ENCODE measurements around the gene GALNTL6. TPM values are rescaled to one million over a fixed set of nuclear protein-coding genes. Genes with fewer than 3 reads are reported as not detected.

GALNTL6 gene
- total RNA-seq, 1 experiment from 2014 or later, result not detected

- H3K9me2 ChIP-seq (ENCODE audit: insufficient read depth), result no peaks in the 10 kb centered on the region
- DNase-seq (ENCODE audit: low read depth, low spot score), result no peak
- TF ChIP-seq POLR2A (IDR thresholded peaks at IDR 0.05; ENCODE audit: borderline replicate concordance, extremely low read depth, insufficient read depth, insufficient read length), result no peak
- TF ChIP-seq YY1 (IDR thresholded peaks at IDR 0.05; ENCODE audit: extremely low read depth, insufficient replicate concordance, low read depth, low read length), result no peak
- no peak for TF ChIP-seq CBX3 (IDR thresholded peaks at IDR 0.05; ENCODE audit: low read depth)
- TF ChIP-seq MAX (IDR thresholded peaks at IDR 0.05), result no peak
- no peak for TF ChIP-seq SRF (IDR thresholded peaks at IDR 0.05; ENCODE audit: low read depth)
- no peak for TF ChIP-seq TCF7L2 (IDR thresholded peaks at IDR 0.05; ENCODE audit: borderline replicate concordance, extremely low read depth, insufficient read depth, insufficient read length)
- TF ChIP-seq ZFX (IDR thresholded peaks at IDR 0.05), result no peak
- no peak for TF ChIP-seq EZH2 (IDR thresholded peaks at IDR 0.05)
- no peak for TF ChIP-seq FOSL1 (IDR thresholded peaks at IDR 0.05; ENCODE audit: low read depth)
- no peak for TF ChIP-seq POLR2AphosphoS5 (IDR thresholded peaks at IDR 0.05; ENCODE audit: low read depth, low read length)
- TF ChIP-seq EGR1 (IDR thresholded peaks at IDR 0.05; ENCODE audit: low read depth), result no peak
- TF ChIP-seq SP1 (IDR thresholded peaks at IDR 0.05; ENCODE audit: low read depth), result no peak
- TF ChIP-seq ZNF274 (IDR thresholded peaks at IDR 0.05; ENCODE audit: low read depth, low read length), result no peak
- no peak for TF ChIP-seq ZBTB33 (IDR thresholded peaks at IDR 0.05; ENCODE audit: extremely low read depth, insufficient replicate concordance, low read length)
- no peak for TF ChIP-seq RAD21 (IDR thresholded peaks at IDR 0.05; ENCODE audit: low read depth)
- TF ChIP-seq ATF3 (IDR thresholded peaks at IDR 0.05), result no peak
- no peak for TF ChIP-seq CEBPB (IDR thresholded peaks at IDR 0.05; ENCODE audit: low read depth)
- TF ChIP-seq REST (IDR thresholded peaks at IDR 0.05; ENCODE audit: low read depth), result no peak
- no peak for TF ChIP-seq SIN3A (IDR thresholded peaks at IDR 0.05; ENCODE audit: low read depth)
- H3K9ac ChIP-seq (ENCODE audit: low read length), result no peak overlapping the region
- ATAC-seq, result no peak
- H4K20me1 ChIP-seq (ENCODE audit: insufficient read depth), result no peaks in the 10 kb centered on the region
- H3K4me3 ChIP-seq (replicated peaks in 1 of 2; ENCODE audit: low read depth in 1 of 2, low read length in 2 of 2), result no peak overlapping the region
- intact Hi-C loops (cut with micrococcal nuclease), result no loop called here
- H3K9me3 ChIP-seq (ENCODE audit: control insufficient read depth in 1 of 2, insufficient read depth in 1 of 2, low read depth in 1 of 2, low read length in 2 of 2), result no peaks in the 10 kb centered on the region
- POLR2A ChIA-PET, result no interaction called here
- H2AFZ ChIP-seq (ENCODE audit: low read depth, low read length, poor library complexity, severe bottlenecking), result no peak overlapping the region
- no peak overlapping the region for H3K4me2 ChIP-seq (ENCODE audit: low read length)
- no peaks in the 10 kb centered on the region for H3K36me3 ChIP-seq (ENCODE audit: control insufficient read depth in 1 of 2, insufficient read depth in 2 of 2, low read length in 2 of 2)
- no peaks in the 10 kb centered on the region for H3K4me1 ChIP-seq (ENCODE audit: control insufficient read depth in 1 of 2, insufficient read depth in 2 of 2, low read length in 2 of 2)
- no peaks in the 10 kb centered on the region for H3K27me3 ChIP-seq (ENCODE audit: insufficient read depth, low read length)
- BruUV-seq (replicated peaks), result no TSS peak
- RAD21 ChIA-PET (ENCODE audit: low non-redundant PET in 1 of 2, low total read pairs in 2 of 2, uncharacterized antibody in 2 of 2, unreplicated experiment in 2 of 2), result no interaction called here
- H3K79me2 ChIP-seq (ENCODE audit: insufficient read depth, low read length), result no peaks in the 10 kb centered on the region
- CTCF ChIA-PET, result no interaction called here
- H3K27ac ChIP-seq (ENCODE audit: low read depth, low read length), result no peak overlapping the region
Observed at GRCh38 chr4:172489861-172490260, 676.7 kb downstream of the GALNTL6 start.
